Activated naive CD4-positive, alpha-beta T cell treated with anti-CD3 and anti-CD28 coated beads, Interleukin-2, amount 50 U/mL, for 24 hours (primary cell): ENCODE results near the gene XDH.

Experiments
- H3K27ac Mint-ChIP-seq: one replicate; pipeline ENCODE4 v1.8.0; 2021; ENCODE audit warnings: mild to moderate bottlenecking, mixed read lengths
- H3K27me3 Mint-ChIP-seq: one replicate; pipeline ENCODE4 v1.8.0; 2021; ENCODE audit warnings: mixed read lengths
- H3K36me3 Mint-ChIP-seq: one replicate; pipeline ENCODE4 v1.8.0; 2021; ENCODE audit warnings: mixed read lengths
- H3K4me1 Mint-ChIP-seq: one replicate; pipeline ENCODE4 v1.8.0; 2021; ENCODE audit warnings: mixed read lengths
- H3K4me3 Mint-ChIP-seq: one replicate; pipeline ENCODE4 v1.8.0; 2021; ENCODE audit warnings: mild to moderate bottlenecking, mixed read lengths
- H3K9me3 Mint-ChIP-seq: one replicate; pipeline ENCODE4 v1.8.0; 2021; ENCODE audit warnings: mixed read lengths

The XDH gene

DNA sequence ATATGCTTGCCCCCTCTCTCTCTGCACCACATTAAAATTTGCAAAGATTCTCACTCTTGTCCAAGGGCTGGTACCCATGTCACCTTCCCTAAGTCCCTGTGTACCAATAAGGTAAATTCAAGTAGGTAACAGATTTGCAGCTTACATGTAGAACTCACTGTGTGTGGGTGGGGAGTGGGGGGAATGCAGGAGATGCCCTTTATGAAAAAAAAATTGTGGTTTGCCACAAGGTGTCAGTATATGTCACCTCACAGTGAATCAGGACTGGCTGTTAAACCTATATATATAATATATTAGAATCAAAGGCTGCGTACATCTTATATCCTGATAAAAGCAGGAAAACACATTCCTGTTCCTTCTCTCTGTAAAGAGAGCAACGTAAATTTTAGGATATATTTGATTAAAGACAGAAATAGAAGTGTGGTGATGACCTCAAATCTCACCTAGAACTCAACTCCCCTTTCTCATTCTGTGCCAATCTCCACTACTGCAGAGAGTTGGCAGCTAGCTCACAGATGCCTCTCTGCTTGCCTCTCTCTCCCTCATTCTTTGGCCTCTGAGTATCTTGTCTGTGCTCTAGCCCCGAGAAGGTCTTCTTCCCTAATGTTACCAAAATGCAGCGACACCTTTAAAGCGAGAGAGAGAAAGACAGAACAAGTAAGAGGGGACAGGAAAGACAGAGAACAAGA, 536 bp downstream of the XDH start:
- H3K27me3 Mint-ChIP-seq: peaks cover 10% of the 10 kb centered on the region
- no peak overlapping the region for H3K4me3 Mint-ChIP-seq
- H3K27ac Mint-ChIP-seq: no peak overlapping the region
- peaks cover 8% of the 10 kb centered on the region for H3K4me1 Mint-ChIP-seq
- peaks cover 4% of the 10 kb centered on the region for H3K9me3 Mint-ChIP-seq
- no peaks in the 10 kb centered on the region for H3K36me3 Mint-ChIP-seq

GRCh38 chr2:31413025-31413424, 1.5 kb downstream of the XDH start:
- H3K4me3 Mint-ChIP-seq: no peak overlapping the region
- H3K4me1 Mint-ChIP-seq: peaks cover 8% of the 10 kb centered on the region
- no peaks in the 10 kb centered on the region for H3K9me3 Mint-ChIP-seq
- H3K36me3 Mint-ChIP-seq: no peaks in the 10 kb centered on the region
- H3K27me3 Mint-ChIP-seq: peaks cover 10% of the 10 kb centered on the region
- H3K27ac Mint-ChIP-seq: no peak overlapping the region

DNA sequence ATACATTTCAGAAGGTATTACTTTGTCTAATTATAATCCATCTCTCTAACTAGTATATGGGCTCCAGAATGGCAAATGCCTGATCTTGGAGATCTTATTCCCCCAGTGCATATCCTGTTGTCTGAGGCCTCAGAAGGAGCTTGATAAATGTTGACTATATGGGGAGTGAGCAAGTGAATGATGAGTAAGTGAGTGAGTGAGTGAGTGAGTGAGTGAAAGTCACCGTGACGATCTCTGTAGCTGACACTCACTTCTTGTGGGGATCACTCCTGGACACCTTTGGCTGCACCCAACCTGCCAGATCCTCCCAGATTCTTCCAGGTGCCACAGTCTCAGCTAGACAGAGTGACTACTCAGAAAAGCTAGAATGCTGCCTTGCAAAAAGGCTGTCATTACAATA, 2.8 kb downstream of the XDH start:
- H3K4me1 Mint-ChIP-seq: peaks cover 5% of the 10 kb centered on the region
- no peaks in the 10 kb centered on the region for H3K9me3 Mint-ChIP-seq

DNA sequence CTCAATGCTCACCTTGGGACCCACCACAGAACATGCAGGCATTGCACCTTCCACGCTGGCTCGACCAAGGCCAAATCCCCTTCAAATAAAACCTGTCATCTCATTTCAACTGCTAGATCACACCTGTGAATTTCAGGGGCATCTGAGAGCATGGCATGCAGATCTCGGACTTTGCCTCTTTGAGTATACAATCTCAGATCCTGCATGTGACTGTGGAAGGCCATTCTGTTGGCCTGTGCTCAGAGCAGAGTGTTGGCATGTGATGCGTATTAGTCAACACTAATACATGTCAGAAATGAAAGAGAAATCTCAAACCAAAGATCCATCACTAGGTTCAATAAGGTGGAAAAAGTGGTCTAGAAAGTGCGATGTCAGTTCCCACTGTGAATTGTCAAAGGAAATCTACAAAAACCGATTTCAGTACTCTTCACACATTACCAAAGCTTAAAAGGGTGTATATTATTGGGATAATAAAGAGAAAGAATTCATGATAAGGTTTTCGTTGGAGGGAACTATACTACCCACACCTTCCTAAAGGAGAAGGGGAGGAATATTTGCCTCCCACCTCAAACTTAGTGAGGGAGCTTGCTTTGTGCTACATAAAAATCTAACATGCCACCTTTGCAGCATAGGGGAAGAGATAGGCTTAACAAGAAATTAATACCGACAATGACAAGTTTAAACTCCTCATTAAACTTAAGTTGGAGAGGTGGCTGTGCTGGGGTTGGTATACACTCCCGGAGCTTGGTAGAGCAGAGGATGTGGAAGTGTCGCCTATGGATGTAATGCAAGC, 7.8 kb downstream of the XDH start:
- H3K4me1 Mint-ChIP-seq: no peaks in the 10 kb centered on the region
- H3K9me3 Mint-ChIP-seq: no peaks in the 10 kb centered on the region
- H3K27ac Mint-ChIP-seq: no peak overlapping the region
- no peak overlapping the region for H3K4me3 Mint-ChIP-seq
- peaks cover 10% of the 10 kb centered on the region for H3K27me3 Mint-ChIP-seq
- no peaks in the 10 kb centered on the region for H3K36me3 Mint-ChIP-seq

More for the DNA sequence above, 2.8 kb downstream of the XDH start:
- Mint-ChIP-seq H3K4me3 (no peak overlapping the region), H3K27me3 (peaks cover 10% of the 10 kb centered on the region), H3K36me3 (no peaks in the 10 kb centered on the region), H3K27ac (no peak overlapping the region)

DNA sequence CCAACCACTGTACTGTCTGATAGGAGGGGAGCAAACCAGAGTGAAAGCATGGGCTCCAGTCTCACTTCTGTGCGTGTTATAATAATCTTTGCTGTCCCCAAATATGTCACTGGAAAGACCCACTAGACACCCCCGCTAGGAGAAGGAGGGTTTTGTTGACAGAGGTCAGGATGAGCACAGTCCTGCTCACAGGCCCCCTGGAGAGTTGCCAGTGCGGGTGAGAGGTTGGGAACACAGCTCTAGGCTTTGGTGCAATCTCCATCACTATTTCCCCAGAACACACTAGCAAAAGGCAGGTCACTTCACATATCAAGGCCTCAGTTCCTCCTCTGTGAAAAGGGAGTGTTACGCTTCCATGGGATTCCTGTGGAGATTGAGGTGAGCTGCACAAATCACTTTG, 9.7 kb downstream of the XDH start:
- Mint-ChIP-seq H3K27ac (no peak overlapping the region), H3K4me1 (no peaks in the 10 kb centered on the region), H3K36me3 (no peaks in the 10 kb centered on the region), H3K27me3 (peaks cover 5% of the 10 kb centered on the region), H3K4me3 (no peak overlapping the region), H3K9me3 (no peaks in the 10 kb centered on the region)

- no peaks in the 10 kb centered on the region for H3K9me3 Mint-ChIP-seq
- H3K27ac Mint-ChIP-seq: no peak overlapping the region
- peaks cover 4% of the 10 kb centered on the region for H3K27me3 Mint-ChIP-seq
- H3K4me1 Mint-ChIP-seq: no peaks in the 10 kb centered on the region
- no peaks in the 10 kb centered on the region for H3K36me3 Mint-ChIP-seq
- H3K4me3 Mint-ChIP-seq: no peak overlapping the region
Observed at GRCh38 chr2:31404302-31404701, 10.2 kb downstream of the XDH start.

GRCh38 chr2:31402388-31402787, 12.2 kb downstream of the XDH start:
- H3K4me3 Mint-ChIP-seq: no peak overlapping the region

DNA sequence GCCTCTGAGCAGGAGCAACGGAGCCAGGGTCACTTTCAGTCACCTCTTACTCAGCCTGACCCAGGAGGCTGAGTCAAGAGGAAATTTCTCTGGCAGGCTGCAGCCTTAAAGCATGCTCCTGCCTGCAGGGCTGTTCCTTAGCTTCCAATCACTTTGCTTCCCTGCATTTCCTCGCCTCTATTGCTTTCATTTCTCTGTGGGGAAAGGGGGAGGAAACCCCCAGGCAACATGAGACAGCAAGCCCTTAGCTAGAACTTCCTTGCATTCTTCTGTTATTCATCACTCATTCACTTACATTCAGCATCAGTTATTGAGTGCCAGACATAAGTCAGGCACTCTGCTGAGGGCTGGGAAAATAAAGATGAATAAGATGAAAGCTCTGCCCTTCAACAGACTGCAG, 13.0 kb downstream of the XDH start:
- H3K27ac Mint-ChIP-seq: no peak overlapping the region
- no peaks in the 10 kb centered on the region for H3K4me1 Mint-ChIP-seq
- H3K9me3 Mint-ChIP-seq: no peaks in the 10 kb centered on the region
- H3K36me3 Mint-ChIP-seq: no peaks in the 10 kb centered on the region
- no peak overlapping the region for H3K4me3 Mint-ChIP-seq
- peaks cover 3% of the 10 kb centered on the region for H3K27me3 Mint-ChIP-seq

More at GRCh38 chr2:31402388-31402787, 12.2 kb downstream of the XDH start:
- Mint-ChIP-seq H3K27me3 (peaks cover 3% of the 10 kb centered on the region), H3K4me1 (no peaks in the 10 kb centered on the region), H3K27ac (no peak overlapping the region), H3K36me3 (no peaks in the 10 kb centered on the region), H3K9me3 (no peaks in the 10 kb centered on the region)

DNA sequence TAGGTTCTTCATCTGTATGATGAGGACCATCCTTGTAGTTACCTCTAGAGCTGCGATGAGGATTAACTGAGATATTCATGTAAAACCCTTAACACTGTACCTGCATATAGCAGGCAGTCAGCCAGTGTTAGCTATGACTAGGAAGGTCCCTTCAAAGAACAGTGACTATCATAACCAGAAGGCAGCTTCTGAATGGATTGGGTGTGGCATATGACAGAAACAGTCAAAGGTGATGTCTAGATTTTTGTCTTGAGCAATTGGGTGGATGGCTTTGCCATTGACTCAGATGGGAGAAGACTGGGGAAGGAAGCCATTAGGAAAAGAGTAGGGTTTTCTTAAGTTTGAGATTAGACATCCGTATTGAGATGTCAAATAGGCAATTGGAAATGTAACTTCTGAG, 15.7 kb downstream of the XDH start:
- Mint-ChIP-seq H3K36me3 (no peaks in the 10 kb centered on the region), H3K4me3 (no peak overlapping the region), H3K27me3 (peaks cover 1% of the 10 kb centered on the region), H3K9me3 (no peaks in the 10 kb centered on the region), H3K27ac (no peak overlapping the region), H3K4me1 (no peaks in the 10 kb centered on the region)

DNA sequence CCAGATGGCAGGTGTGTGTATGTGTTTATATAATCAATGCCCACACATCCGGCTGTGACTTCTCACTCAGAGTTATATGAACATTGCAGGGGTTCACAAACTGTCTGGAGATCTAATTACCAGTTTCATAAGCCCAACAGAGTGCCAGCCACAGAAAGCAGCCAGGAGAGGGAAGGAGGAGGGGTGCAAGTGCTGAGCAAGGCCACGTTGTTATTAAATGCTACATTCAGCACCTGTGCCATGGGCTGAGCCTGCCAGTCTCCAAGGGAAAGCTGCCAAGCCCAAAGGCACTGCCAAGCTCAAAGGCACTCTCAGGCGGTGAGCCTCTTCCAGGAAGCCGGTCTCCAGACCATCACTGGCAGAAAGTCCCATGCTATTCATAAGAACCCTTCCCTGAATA, 17.4 kb downstream of the XDH start:
- Mint-ChIP-seq H3K9me3 (no peaks in the 10 kb centered on the region), H3K27ac (no peak overlapping the region), H3K36me3 (no peaks in the 10 kb centered on the region), H3K27me3 (peaks cover 2% of the 10 kb centered on the region), H3K4me3 (no peak overlapping the region), H3K4me1 (no peaks in the 10 kb centered on the region)

DNA sequence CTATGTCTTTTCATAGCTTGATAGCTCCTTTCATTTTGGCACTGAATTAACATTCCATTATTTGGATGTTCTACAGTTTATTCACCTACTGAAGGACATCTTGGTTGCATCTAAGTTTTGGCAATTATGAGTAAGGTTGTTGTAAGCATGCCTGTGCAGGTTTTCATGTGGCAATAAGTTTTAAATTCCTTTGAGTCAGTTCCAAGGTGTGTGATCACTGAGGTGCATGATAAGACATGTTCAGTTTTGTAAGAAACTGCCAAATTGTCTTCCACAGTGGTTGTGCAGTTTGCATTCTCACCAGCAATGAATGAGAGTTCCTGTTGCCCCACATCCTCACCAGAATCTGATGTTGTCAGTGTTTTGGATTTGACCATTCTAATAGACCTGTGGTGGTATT, 24.2 kb downstream of the XDH start:
- Mint-ChIP-seq H3K9me3 (no peaks in the 10 kb centered on the region), H3K4me3 (no peak overlapping the region), H3K36me3 (no peaks in the 10 kb centered on the region), H3K27me3 (peaks cover 2% of the 10 kb centered on the region), H3K4me1 (no peaks in the 10 kb centered on the region), H3K27ac (no peak overlapping the region)

DNA sequence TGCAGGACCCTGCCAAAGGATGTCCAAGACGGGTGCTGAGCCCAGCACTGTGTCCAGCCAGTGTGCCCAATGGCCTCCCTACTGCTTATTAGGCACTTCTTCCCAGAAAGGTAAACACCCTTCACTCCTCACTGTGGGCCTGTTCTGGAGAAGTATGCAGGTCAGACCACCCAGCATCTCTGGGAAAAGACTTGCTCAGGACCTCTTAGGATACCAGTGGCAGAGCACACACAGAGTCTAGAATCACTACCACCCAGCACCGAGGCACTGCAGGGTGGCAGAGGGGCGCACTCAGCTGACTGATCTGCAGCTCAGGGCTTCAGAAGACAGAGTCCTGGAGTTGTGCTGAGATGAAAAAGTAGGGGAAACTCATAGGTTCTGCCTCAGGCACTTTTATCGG, 25.8 kb downstream of the XDH start:
- Mint-ChIP-seq H3K4me1 (no peaks in the 10 kb centered on the region), H3K4me3 (no peak overlapping the region), H3K27ac (no peak overlapping the region), H3K9me3 (no peaks in the 10 kb centered on the region), H3K27me3 (peaks cover 2% of the 10 kb centered on the region), H3K36me3 (no peaks in the 10 kb centered on the region)

DNA sequence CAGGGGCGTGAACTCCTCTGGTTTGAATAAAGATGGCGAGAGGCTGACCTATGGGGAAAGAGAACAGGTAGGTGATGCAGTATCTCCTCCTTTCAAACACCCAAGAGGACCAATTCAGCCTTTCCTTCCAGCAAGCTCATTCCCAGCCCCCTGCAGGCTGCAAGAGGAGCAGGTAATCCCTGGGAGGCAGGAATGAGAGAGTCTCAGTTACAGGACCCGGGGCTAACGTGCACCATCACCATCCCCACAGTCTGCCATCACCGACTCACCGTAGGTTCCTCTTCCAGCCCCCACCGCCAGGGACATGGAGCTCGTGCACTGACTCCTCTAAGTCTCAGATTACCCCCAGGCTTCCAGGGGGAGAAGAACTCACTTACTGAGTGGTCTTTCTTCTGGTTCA, 26.7 kb downstream of the XDH start:
- H3K9me3 Mint-ChIP-seq: no peaks in the 10 kb centered on the region
- no peak overlapping the region for H3K27ac Mint-ChIP-seq
- H3K27me3 Mint-ChIP-seq: peaks cover 2% of the 10 kb centered on the region

GRCh38 chr2:31386648-31387047, 27.9 kb downstream of the XDH start:
- no peaks in the 10 kb centered on the region for H3K36me3 Mint-ChIP-seq
- H3K4me3 Mint-ChIP-seq: no peak overlapping the region
- H3K27ac Mint-ChIP-seq: no peak overlapping the region
- no peaks in the 10 kb centered on the region for H3K27me3 Mint-ChIP-seq
- H3K4me1 Mint-ChIP-seq: no peaks in the 10 kb centered on the region
- H3K9me3 Mint-ChIP-seq: no peaks in the 10 kb centered on the region

More for the DNA sequence above, 26.7 kb downstream of the XDH start:
- Mint-ChIP-seq H3K36me3 (no peaks in the 10 kb centered on the region), H3K4me3 (no peak overlapping the region), H3K4me1 (no peaks in the 10 kb centered on the region)

- Mint-ChIP-seq H3K4me1 (no peaks in the 10 kb centered on the region), H3K9me3 (no peaks in the 10 kb centered on the region), H3K27me3 (no peaks in the 10 kb centered on the region), H3K36me3 (no peaks in the 10 kb centered on the region), H3K27ac (no peak overlapping the region), H3K4me3 (no peak overlapping the region)
Observed at GRCh38 chr2:31386172-31386571, 28.4 kb downstream of the XDH start.

- H3K27ac Mint-ChIP-seq: no peak overlapping the region
- H3K4me3 Mint-ChIP-seq: no peak overlapping the region
- H3K27me3 Mint-ChIP-seq: no peaks in the 10 kb centered on the region
- H3K36me3 Mint-ChIP-seq: no peaks in the 10 kb centered on the region
- no peaks in the 10 kb centered on the region for H3K4me1 Mint-ChIP-seq
- H3K9me3 Mint-ChIP-seq: no peaks in the 10 kb centered on the region
Observed at GRCh38 chr2:31384771-31385276, 29.7 kb downstream of the XDH start.
